Gastroesophageal sphincter (tissue), 4 donors: ENCODE results near the gene PTPRG. TPM values are rescaled to one million over a fixed set of nuclear protein-coding genes. Genes with fewer than 3 reads are reported as not detected.
A peak's percentile ranks its signal among the peaks of the same experiment; 100 is the strongest.

Experiments
- ATAC-seq: fragments of 150-250 bp; one replicate; pipeline ENCODE4 v1.9.1; 2016; ENCODE audit warnings: mild to moderate bottlenecking, moderate library complexity
- H3K27ac ChIP-seq, 4 donors: fragments of 200-600 bp; sonication (generic) in 3 of 4; 1 replicate in 3 of 4; 2 replicates in 1 of 4; pipeline ENCODE4 v1.5.1; 2016 to 2019
- H3K27me3 ChIP-seq: fragments of 200-600 bp; sonication (generic); one replicate; pipeline ENCODE4 v1.5.1; 2019
- H3K36me3 ChIP-seq, 2 donors: fragments of 200-600 bp; sonication (generic); one replicate each; pipeline ENCODE4 v1.5.1; 2019; ENCODE audit warnings: control low read depth in 1 of 2
- H3K4me1 ChIP-seq, 3 donors: fragments of 200-600 bp; sonication (generic); 1 replicate in 2 of 3; 2 replicates in 1 of 3; pipeline ENCODE4 v1.5.1; 2016 to 2019; ENCODE audit warnings: control low read depth in 2 of 3
- H3K4me3 ChIP-seq, 2 donors: fragments of 200-600 bp; sonication (generic); one replicate each; pipeline ENCODE4 v1.5.1; 2019; ENCODE audit warnings: mild to moderate bottlenecking in 1 of 2, moderate library complexity in 1 of 2
- H3K9me3 ChIP-seq, 3 donors: fragments of 200-600 bp; sonication (generic); one replicate each; pipeline ENCODE4 v1.5.1; 2017 to 2019; ENCODE audit warnings: control low read depth in 2 of 3
- CTCF ChIP-seq, 4 experiments: fragments of 200-600 bp in 2 of 4; fragments of 450-650 bp in 2 of 4; sonication (generic) in 1 of 4; IDR thresholded peaks; one replicate each; pipeline ENCODE4 v1.5.1; 2017 to 2019; ENCODE audit warnings: antibody characterized with exemption in 4 of 4, mild to moderate bottlenecking in 2 of 4, moderate library complexity in 2 of 4
- EP300 ChIP-seq: sonication (generic); formaldehyde crosslinking; IDR thresholded peaks from one replicate; pipeline ENCODE4 v1.6.1; 2017; ENCODE audit warnings: antibody characterized with exemption, mild to moderate bottlenecking
- POLR2A ChIP-seq, 2 donors: fragments of 450-650 bp; IDR thresholded peaks; one replicate each; pipeline ENCODE4 v1.6.1; 2017; ENCODE audit warnings: antibody characterized with exemption in 2 of 2, mild to moderate bottlenecking in 2 of 2, moderate library complexity in 1 of 2
- POLR2AphosphoS5 ChIP-seq: sonication (generic); formaldehyde crosslinking; IDR thresholded peaks from one replicate; pipeline ENCODE4 v1.6.1; 2017; ENCODE audit warnings: antibody characterized with exemption
- WGBS, 2 donors: methylation state at CpG; one replicate each; pipeline ENCODE4 v1.1.5; 2018; ENCODE audit warnings: low coverage in 1 of 2; 5-methylcytosine and 5-hydroxymethylcytosine counted together
- total RNA-seq, 4 donors: library from RNA; depleted of rRNA; stranded (reverse); fragments of >200 nt; gene quantifications; one replicate each; pipeline ENCODE4 v1.1.0, GENCODE V29; 2016

Gene PTPRG
- total RNA-seq, 4 donors from 2014 or later: 48.7 to 81.9 (median 52.8) TPM

- peaks cover 0 to 19% (median 0%) of the 10 kb centered on the region in 3 donors for H3K4me1 ChIP-seq
- TF ChIP-seq EP300 (no peak), CTCF (IDR thresholded peaks at IDR 0.05) (peak; percentile 79 to 86 (median 84))
- peak; percentile 57 for ATAC-seq
- WGBS, 2 donors: 0 to 3% methylated on average over 7 to 12 of the region's 18 CpGs
- no peaks in the 10 kb centered on the region for H3K9me3 ChIP-seq
- H3K27me3 ChIP-seq: no peaks in the 10 kb centered on the region
- peaks cover 0 to 23% of the 10 kb centered on the region in 2 donors for H3K36me3 ChIP-seq
- H3K27ac ChIP-seq: no peak overlapping the region
- no peak overlapping the region for H3K4me3 ChIP-seq
Observed at GRCh38 chr3:62188681-62189375, 627.5 kb downstream of the PTPRG start.

GRCh38 chr3:62189376-62189698 lies 628.0 kb downstream of the PTPRG start:
- no peak overlapping the region for H3K27ac ChIP-seq
- ATAC-seq: no peak
- no peak overlapping the region for H3K4me3 ChIP-seq
- peaks cover 0 to 19% (median 0%) of the 10 kb centered on the region in 3 donors for H3K4me1 ChIP-seq
- H3K27me3 ChIP-seq: no peaks in the 10 kb centered on the region
- no peaks in the 10 kb centered on the region for H3K9me3 ChIP-seq
- WGBS, 2 donors: 78 to 80% methylated on average over 6 to 8 of the region's 9 CpGs
- H3K36me3 ChIP-seq: peaks cover 0 to 28% of the 10 kb centered on the region in 2 donors
- no peak for TF ChIP-seq EP300
- no peak for TF ChIP-seq CTCF (IDR thresholded peaks at IDR 0.05)
- TF ChIP-seq POLR2A (IDR thresholded peaks at IDR 0.05): no peak
- no peak for TF ChIP-seq POLR2AphosphoS5

- no peak for ATAC-seq
- Histone ChIP-seq H3K36me3 (peaks cover 0 to 45% of the 10 kb centered on the region in 2 donors), H3K4me1 (peaks cover 0 to 11% (median 0%) of the 10 kb centered on the region in 3 donors), H3K27me3 (no peaks in the 10 kb centered on the region), H3K9me3 (no peaks in the 10 kb centered on the region), H3K27ac (no peak overlapping the region), H3K4me3 (no peak overlapping the region)
- WGBS, 2 donors: 83% methylated on average over 4 to 5 of the region's 5 CpGs
- no peak for TF ChIP-seq POLR2A (IDR thresholded peaks at IDR 0.05)
- no peak for TF ChIP-seq POLR2AphosphoS5
- TF ChIP-seq CTCF (IDR thresholded peaks at IDR 0.05): no peak
- TF ChIP-seq EP300: no peak
Observed at GRCh38 chr3:62192891-62193290, 631.5 kb downstream of the PTPRG start.

GRCh38 chr3:62193586-62194345 lies 632.4 kb downstream of the PTPRG start:
- ATAC-seq: no peak
- Histone ChIP-seq H3K27ac (no peak overlapping the region), H3K9me3 (no peaks in the 10 kb centered on the region), H3K4me1 (peaks cover 0 to 5% (median 0%) of the 10 kb centered on the region in 3 donors), H3K36me3 (peaks cover 0 to 45% of the 10 kb centered on the region in 2 donors), H3K27me3 (no peaks in the 10 kb centered on the region), H3K4me3 (no peak overlapping the region)
- TF ChIP-seq POLR2AphosphoS5 (no peak), POLR2A (IDR thresholded peaks at IDR 0.05) (no peak), EP300 (no peak), CTCF (IDR thresholded peaks at IDR 0.05) (no peak)
- 87 to 93% methylated on average over 6 to 9 of the region's 10 CpGs for WGBS, 2 donors
